ENCODE results near the gene IGF1R.
A peak's percentile ranks its signal among the peaks of the same experiment; 100 is the strongest.

The IGF1R gene

DNA sequence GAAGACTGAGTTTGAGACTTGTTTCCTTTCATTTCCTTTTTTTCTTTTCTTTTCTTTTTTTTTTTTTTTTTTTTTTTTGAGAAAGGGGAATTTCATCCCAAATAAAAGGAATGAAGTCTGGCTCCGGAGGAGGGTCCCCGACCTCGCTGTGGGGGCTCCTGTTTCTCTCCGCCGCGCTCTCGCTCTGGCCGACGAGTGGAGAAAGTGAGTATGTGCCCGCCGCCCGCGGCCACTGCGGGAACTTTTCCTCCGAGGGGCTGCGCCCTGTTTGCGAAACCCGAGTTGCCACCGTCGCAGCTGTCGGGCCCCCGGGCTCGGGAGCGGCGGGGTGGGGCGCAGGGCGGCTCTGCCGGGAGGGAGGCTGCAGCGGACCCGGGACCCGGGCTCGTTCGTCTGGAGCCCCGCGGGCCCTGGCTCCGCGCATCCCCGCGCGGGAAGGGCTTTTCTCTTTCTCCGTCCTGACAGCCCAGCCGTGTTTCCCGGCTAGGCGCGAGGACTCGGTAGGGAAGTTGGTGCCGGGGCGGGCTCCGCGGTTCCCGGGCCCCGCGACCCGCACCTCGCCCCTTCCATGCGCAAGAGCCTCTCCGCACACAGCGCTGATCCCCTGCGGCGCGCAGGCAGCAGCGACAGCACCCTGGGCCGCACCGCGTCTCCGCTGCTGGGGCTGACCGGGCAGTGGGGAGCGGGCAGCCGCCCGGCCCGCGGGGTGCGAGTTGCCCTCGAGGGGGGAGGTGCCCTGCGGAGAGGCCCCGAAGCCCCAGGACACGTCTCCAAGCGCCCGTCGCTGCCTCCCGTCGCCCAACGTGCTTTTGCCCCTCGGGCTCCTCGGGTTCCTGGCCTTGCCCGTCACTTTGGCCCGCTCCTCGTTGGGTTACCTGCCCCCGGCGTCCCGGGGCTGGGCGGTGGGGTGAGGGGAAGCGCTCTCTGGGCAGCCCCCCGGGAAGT is 1.4 kb downstream of the IGF1R start:
- DNase-seq, result peak; percentile 10

DNA sequence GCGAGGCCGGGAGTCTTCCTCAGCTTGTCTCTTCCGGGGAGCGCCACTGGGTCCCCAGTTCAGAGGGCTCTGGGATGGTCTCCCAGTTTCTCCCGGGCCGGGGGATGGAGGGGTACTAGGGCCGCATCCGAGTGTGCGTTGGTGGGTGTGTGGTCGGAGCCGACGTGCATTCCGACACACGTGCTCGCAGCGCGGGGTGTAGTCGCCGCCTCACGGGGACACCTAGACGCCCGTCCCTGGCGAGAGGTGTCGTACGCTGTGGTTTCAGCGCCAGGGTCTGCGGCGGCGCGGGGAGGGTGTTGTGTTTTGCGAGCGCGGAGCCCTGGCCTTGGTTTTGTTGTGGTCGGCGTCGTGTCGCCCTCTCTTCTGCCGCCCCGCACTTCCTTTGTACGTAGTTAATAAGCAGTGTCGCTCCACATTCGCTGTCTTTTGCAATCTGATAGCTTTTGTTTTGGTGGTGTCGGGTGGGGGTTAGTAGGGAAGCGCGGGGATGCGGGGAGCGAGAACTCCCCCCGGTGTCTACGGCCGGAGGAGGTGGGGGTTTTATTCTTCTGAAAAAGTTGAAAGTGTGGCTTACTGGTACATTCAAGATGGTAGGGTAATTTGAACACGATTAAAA is 2.2 kb downstream of the IGF1R start:
- DNase-seq, result peak; percentile 12

DNA sequence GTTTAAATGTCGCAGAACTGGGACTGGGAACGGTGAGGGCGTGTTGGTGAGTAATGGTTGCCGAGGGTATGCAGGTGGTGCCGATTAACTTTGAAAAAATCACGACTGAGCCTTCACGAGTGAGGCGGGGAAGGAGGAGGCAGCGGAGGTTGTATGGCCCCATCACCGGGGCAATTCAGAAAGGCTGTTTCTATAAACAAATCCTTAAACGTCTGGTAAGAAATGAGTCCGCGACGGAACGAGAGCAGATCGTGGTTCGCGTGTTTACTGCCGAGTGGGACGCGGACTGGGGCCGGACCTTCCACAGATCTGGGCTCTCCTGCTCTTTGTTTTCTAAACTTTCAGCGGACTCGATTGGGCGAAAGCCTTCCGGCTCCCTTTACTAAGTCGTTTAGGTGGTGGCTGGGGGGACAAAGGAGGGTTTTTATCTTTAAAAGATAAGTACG is 2.7 kb downstream of the IGF1R start:
- no peak for DNase-seq

DNA sequence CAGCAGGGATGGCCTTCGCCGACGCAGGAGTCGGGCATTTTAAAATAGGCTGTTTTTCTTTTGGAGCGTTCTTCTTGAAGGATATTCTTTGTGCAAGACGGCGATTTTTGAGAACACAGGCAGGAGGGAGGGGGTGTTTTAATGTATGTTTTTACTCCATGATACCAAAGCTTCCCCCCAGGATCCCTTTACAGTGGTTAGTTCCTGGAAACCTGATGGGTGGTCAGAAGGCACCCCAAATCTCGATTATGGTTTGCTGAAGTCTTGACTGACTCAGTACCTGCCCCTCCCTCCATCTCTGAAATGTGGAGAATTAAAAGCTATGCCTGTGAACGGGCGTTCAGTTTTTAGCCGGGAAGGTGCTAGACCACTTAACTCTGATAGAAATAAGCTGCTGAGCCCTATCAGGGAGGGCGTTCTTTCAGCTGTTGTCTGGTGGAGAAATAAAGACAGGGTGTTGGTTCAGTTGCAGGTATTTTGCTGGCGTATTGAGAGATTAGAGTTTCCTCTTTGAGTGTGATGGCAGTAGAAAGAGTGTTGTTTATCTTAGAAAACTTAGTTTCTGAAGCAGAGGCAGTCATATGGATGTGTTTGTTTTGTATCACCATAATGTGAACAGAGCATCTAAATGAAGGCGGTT is 3.4 kb downstream of the IGF1R start:
- DNase-seq, result no peak

DNA sequence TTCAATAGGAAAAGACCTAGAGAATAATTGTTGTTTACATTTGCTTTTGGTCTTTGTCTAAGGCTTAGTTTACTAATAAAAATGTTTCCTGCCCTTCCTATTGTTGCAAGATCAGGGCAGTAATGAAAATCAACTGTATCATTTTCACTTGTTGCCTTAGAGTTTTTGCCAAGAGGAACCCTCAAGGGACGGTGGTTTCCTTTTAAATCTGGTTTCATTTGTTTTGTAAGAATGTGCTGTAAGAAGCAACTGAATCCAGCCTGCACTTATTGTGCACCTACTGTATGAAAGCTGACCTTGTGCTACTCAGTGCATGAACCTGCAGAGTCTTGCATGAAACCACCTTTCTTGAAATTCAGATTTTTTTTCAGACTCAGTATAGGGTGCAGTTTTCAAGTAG is 5.3 kb downstream of the IGF1R start:
- DNase-seq, result peak; percentile 57

DNA sequence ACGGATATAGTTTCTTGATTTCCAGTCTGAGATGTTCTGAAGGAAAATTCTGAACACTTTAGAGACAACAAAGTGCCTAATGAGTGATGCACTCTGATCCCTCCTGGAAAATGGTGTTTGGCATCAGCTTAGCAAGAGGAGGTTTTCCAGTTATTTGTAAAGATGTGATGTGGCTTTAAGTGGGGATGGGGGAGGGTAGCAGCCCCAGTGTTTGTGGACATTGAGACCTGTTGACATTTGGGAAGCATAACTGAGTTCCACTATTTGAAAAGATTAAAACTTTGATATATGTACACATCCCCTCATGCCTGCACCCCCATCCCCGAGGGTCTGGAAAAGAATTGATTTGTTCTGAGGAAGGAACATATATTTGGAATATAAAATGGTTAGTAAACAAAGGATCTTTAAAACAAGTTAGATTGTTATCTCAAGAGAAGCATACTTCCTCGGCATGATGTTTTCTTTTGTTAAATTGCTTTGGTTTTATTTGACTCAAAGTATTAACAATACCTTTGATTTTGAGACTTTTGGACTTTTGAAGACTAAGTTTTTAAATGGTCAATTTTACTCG is 6.5 kb downstream of the IGF1R start:
- no peak for DNase-seq

DNA sequence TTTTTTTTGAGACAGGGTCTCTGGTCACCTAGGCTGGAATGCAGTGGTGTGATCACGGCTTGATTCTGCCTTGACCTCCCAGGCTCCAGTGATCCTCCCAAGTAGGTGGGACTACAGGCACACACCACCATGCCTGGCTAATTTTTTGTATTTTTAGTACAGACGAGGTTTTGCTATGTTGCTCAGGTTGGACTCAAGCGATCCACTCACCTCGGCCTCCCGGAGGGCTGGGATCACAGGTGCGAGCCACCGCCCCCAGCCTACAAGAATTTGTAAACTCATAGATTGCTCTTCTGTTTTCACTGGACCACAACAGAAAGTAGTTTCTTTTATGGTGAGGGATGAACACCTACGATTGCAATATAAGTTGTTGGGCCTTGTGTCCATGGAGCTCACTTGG is 7.4 kb downstream of the IGF1R start:
- no peak for DNase-seq

DNA sequence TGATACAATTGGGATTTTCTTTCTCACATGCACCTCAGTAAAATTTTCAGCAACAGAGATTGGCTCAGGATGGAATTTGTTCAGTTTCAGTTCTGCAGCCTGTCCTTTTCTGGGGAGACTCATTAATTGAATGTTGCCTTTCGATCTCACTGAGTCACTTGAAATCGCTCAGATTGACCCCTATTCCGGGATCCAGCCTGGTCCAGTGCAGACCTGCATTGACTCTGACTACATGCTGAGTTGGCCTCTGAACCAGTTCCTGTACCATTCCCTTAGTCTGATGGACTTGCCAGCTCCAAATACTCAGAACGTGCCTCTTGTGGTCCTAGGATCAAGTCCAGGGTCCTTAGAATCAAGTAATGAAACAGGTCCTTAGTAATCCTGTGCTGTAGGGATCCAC is 9.4 kb downstream of the IGF1R start:
- DNase-seq, result no peak

DNA sequence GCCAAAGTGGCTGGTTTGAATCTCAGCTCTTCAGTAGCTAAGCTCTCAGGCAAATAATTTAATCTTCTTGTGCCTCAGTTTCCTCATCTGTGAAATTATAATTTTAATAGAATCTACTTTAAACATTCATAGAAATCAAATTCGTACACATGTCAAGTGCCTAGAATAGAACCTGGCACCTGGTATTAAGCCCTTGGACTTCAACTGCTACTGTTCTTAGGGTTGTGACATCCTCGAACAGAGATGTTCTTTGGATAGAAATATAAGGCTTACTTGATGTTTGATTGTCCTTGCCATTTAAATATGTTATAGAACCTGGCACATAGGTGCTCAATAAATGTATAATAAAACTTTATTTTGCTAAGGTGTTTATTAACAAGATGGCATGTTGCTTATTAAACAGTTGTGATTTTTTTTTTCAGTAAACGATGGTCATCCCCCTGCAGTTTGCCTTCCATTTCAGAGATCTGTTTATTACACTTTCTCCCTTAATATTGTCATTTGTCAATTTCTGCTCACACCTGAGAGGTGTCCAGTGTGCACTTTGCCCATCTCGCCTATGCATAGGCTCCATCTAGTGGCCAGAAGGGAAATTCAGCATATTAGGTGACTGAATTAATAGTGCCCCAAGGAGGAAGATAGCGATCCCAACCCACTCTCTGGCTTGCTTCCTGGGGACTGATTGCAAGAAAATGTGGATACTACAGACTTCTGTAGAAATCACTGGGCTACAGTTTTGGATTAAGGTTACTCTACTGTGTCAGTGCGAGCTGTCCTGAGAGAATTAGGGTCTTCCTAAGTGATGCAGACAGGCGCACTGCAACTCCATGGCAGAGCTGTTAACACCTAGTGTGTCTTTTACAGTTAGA is 10.7 kb downstream of the IGF1R start:
- no peak for DNase-seq

DNA sequence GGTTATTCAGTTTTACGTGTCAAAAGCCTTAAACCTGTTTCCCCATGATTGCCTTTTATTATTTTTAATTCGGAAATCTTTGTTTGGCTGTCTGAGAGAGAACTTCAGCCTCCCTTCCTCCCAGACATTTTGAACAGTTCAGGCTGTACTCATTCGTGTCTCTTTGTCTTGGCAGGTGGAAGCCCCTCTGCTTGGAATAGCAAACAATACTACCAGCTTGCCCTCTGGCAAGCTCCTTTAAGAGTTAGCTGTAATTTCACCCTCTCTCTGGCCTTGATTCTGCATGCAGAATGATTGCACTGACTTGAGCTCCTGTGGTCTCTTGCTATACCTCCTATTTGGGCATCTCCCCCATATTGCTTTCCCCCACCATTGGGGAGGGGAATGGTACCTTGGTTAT is 11.7 kb downstream of the IGF1R start:
- no peak for DNase-seq

DNA sequence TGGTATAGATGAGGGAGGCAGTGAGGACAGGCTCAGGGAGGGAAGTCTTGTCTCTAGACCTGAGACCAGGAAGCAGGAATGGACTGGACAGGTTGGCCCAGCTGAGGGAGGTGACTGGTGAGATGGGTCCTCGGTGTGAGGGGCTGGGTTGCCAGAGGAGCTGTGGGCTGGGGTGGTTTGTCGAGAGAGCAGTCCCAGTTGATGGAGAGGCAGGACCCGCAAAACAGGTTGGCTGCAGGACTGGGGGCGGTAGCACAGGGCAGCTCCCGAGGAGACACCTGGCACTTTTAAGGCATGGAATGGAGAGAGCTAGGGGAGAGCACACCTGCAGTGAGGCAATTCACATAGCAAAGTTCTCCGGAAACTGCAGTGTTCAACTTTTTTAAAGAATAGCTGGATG is 14.7 kb downstream of the IGF1R start:
- DNase-seq, result no peak

DNA sequence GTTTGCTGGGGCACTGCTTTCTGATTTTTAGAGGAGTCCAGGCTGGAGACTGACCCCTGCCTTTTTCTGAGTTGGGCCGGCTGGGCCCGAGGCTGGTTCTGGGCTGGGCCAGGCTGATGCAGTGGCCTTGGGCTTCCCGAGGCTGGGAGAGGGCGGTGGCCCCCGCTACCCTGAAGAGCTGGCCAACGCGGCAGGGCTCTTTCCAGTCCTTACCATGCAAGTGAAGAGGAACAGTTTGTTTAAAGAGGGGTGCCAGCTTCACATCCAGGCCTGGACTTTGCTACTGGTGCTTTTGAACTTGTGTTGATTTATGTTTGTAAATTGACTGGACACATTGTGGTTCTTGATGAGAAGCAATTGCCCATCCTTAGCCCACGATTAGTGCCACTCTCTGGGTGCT is 15.3 kb downstream of the IGF1R start:
- DNase-seq, result no peak

DNA sequence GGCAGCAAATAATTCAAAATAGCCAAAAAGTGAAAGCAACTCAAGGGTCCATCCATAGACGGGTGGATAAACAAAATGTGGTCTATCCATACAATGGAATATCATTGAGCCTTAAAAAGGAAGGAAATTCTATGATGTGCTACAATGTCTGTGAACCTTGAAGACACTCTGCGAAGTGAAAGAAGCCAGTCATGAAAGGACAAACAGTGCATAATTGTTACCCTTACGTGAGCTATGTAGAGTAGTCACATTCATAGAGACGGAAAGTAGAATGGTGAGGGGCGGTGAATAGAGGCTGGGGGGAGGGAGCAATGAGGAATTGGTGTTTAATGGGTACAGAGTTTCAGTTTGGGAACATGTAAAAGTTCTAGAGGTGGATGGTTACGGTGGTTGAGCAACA is 18.1 kb downstream of the IGF1R start:
- no peak for DNase-seq

DNA sequence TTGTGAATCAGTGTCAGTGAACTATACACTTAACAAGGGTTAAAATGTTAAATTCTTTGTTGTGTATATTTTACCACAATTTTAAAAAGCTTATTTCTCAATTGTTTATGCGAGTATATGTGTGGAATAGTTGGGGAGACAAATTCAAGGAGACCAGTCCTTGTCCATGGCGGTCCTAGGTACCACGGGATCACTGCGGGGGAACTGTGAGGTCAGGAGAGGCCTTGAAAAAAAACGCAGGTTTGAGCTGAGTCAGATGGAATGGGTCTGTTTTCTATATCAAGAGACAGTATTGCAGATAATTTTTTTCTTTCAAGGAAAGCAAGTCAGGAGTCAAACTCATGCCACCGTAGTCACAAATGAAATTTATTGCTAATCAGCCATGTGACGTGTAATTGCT is 18.5 kb downstream of the IGF1R start:
- DNase-seq, result no peak

DNA sequence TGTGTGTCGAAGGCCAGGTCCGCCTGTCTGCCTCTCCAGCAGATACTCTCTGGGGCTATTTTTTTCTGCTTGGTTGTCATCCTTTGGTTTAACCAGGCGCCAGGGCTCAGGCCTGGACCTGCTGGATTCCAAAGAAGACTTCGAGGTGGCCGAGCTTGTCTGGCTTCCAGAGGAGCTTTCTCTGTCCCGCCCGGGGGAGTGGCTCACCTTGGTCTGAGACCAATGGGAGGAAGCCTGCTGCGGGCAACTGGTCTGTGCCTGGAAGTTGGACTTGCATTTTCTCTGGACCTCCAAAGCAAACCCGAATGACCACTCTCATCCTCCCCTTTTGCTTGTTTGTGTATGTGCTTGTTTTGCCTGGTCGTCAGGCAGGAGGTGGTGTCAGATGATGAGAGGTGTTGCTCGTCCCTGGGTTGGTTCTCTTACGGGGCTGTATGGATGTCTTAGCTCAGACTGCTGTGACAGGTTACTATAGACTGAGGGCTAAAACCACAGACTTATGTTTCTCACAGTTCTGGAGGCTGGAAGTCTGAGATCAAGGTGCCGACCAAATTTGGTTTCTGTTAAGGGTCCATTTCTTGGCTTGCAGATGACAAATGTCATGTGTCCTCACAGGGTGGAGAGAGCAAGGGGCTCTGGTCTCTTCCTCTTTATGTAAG is 19.3 kb downstream of the IGF1R start:
- no peak for DNase-seq

DNA sequence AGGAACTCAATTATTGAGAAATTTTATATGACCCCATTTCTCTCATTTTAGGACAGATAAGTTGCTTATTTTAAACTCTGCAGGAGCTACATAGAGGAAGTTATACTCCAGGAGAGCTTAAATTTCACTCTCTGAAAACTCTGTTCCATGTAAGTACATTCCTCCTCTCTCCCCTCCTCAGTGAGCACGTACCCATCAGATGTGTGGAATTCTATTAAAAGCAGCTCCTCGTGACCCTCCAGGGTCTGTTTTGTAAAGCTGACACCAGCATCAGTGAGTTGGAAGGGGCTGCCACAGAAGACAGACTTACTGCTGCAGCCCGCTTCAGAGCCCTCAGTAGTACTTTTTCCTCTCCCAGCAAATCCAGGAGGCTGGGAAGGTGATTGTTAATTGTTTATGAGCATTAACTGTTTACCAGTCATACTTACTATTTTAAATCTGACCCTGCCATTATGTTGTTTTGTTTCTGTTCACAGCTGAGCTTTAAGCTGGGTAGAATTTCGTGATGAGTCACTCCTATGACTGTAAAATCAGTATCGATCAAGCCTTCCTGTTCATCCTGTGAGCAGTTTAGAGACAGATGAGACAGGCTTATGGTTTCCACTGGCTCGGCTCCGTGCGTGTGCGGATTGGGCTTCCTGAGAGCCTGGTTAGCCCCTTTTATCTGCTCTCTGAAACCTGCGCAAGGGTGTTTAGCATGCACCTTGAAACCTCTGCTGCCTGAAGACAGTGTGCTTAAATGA is 20.4 kb downstream of the IGF1R start:
- DNase-seq, result no peak

DNA sequence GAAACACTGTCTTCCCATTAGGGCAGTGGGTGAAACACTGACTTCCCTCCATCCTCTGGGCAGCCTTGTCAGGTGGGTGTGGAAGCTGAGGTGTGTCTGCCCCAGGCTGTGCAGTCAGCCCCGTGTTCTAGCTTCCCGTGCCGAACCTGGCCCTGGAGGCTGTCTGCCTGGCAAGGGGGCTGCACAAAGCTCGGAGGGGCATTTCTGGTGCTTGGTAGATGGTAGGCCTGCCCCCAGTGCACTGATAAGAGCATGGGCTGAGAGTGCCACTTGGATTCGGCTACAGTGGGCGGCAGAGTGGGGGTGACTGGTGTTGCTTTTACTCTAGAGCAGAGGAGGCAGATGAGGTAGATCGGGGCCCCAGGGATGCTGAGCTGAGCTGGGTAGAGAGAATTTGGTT is 21.3 kb downstream of the IGF1R start:
- DNase-seq, result no peak

DNA sequence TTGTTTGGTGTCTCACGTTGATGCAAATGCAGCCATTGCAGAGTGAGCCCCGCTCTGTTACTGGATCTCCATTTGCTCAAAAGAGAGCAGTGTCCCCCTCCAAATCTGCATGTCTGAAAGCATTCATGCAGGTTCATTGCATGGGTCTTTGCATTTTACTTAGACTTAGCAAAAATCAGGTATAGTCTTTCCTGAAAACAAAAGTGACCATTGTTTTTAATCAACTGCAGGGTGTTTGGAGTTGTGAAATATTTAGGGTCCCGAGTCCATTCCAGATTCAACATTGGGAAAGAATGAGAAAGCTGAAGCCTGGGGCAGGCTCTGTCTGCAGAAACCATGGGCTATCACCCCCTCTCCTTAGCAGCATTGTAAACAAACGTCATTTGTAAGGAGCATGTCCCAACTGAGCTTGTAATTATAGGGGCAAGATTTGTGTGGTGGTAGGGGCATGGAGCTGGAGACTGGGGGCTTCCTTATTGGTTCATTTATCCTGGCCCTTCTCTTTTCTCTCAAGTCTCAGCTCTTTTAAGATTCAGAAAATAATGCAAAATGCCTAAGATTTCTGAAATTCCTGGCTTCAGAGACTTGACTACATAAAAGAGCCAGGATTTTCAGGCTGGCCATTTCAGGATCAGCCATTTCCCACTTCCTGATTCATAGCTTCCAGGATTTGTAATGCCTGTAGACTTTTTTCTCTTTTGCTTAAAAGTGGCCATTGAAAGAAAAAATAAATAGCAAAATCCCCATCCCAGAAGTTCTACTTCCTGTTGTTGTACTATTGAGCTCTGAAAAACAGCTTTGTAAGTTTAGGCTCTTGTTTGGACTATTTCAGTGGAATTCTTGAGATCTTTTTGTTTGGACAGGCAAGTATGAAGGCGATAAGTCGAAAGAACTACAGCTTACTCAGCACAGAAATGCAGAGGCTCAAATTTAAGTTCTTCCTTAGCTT is 23.0 kb downstream of the IGF1R start:
- no peak for DNase-seq

DNA sequence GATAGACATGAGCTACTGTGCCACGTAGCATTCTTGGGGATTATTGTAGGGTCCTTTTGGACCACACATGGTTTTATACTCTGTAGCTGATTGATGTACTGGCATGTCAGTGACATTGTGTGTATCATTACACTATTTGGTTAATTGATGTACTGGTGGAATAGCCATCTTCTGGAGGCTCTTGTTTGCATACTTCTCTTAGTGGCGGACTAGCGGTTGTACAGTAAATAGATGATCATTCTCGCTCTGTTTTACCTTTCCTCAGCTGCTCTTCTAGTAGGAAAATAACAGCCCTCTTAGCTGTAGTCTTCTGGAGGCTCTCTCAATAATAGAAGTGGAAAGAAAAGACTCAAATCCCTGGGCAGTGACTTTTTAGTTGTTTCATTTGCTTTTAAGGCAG is 24.8 kb downstream of the IGF1R start:
- DNase-seq, result no peak

DNA sequence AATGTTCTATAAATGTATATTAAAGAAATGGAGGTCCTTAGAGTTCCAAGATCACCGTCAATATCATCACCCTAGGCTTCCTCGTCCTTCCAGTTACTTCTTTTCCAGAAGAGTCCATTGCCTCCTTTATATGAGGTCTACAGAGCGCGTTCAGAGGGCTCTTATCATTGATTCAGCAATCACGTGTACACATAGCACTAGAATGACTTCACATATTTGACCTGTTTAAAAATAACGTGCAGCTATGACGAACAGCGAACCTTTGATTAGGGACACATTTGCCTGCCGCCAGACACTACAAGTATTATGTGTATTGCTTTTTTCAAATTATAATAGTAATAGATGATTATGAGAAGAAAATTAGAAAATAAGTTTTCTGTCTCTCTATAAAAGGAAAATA is 26.0 kb downstream of the IGF1R start:
- no peak for DNase-seq
